ENCODE results near the gene NEK3.
"Not testable (repeated sequence)": the region's sequence is repeated elsewhere in the genome, so short reads cannot be mapped to it uniquely, and the experiment has no call there.

NEK3 gene

DNA sequence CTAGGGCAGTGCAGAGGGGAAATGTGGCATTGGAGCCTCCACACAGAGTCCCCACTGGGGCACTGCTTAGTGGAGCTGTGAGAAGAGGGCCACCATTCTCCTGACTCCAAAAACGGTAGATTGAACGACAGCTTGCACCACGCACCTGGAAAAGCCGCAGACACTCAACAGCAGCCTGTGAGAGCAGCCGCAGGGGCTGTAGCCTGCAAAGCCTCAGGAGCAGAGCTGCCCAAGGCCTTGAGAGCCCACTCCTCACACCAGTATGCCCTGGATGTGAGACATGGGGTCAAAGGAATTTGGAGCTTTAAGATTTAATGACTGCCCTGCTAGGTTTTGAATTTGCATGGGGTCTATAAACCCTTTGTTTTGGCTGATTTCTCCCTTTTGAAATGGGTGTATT is 62.2 kb downstream of the NEK3 start:
- no peak for TF ChIP-seq POLR2A (IDR thresholded peaks at IDR 0.05; ENCODE audit: low read depth, low read length)
- no peak for TF ChIP-seq TAF1 (IDR thresholded peaks at IDR 0.05; ENCODE audit: borderline replicate concordance, low read depth, low read length)
- no peak for TF ChIP-seq POLR2AphosphoS5 (IDR thresholded peaks at IDR 0.05; ENCODE audit: low read depth, low read length)
- DNase-seq (ENCODE audit: insufficient read length) (no peak), FAIRE-seq (no peak)

DNA sequence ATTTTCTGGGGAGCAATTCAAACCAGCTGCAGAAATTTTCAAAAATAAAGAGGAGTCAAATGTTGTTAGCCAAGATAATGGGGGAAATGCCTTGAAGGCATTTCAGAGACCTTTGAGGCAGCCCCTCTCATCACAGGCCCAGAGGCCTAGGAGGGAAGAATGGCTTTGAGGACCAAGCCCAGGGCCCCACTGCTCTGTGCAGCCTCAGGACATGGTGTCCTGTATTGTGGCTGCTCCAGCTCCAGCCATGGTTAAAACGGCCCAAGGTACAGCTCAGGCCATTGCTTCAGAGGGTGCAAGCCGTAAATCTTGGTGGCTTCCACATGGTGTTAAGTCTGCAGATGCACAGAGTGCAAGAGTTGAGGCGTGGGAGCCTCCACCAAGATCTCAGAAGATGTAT is 62.6 kb downstream of the NEK3 start:
- no peak for TF ChIP-seq TAF1 (IDR thresholded peaks at IDR 0.05; ENCODE audit: borderline replicate concordance, low read depth, low read length)
- no peak for TF ChIP-seq POLR2AphosphoS5 (IDR thresholded peaks at IDR 0.05; ENCODE audit: low read depth, low read length)
- TF ChIP-seq POLR2A (IDR thresholded peaks at IDR 0.05; ENCODE audit: low read depth, low read length) = no peak
- DNase-seq (ENCODE audit: insufficient read length) (no peak), FAIRE-seq (no peak)

DNA sequence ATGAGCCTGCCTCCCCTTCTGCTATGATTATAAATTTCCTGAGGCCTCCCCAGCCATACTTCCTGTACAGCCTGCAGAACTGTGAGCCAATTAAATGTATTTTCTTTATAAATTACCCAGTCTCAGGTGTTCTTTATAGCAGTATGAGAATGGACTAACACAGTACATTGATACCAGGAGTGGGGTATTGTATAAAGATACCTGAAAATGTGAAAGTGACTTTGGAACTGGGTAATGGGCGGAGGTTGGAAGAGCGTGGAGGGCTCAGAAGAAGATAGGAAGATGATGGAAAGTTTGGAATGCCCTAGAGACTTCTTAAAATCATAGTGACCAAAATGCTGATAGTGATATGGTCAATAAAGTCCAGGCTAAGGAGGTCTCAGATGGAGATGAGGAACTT is 63.3 kb downstream of the NEK3 start:
- DNase-seq (ENCODE audit: insufficient read length) = no peak
- FAIRE-seq = no peak
- TF ChIP-seq POLR2AphosphoS5 (IDR thresholded peaks at IDR 0.05; ENCODE audit: low read depth, low read length) (no peak), POLR2A (IDR thresholded peaks at IDR 0.05; ENCODE audit: low read depth, low read length) (no peak)

- no peak for FAIRE-seq
- no peak for TF ChIP-seq POLR2AphosphoS5 (IDR thresholded peaks at IDR 0.05; ENCODE audit: low read depth, low read length)
- TF ChIP-seq TAF1 (IDR thresholded peaks at IDR 0.05; ENCODE audit: borderline replicate concordance, low read depth, low read length) = no peak
- TF ChIP-seq POLR2A (IDR thresholded peaks at IDR 0.05; ENCODE audit: low read depth, low read length) = no peak
- no peak for DNase-seq (ENCODE audit: insufficient read length)
Measured at GRCh38 chr13:52092087-52092486, 67.3 kb downstream of the NEK3 start.

DNA sequence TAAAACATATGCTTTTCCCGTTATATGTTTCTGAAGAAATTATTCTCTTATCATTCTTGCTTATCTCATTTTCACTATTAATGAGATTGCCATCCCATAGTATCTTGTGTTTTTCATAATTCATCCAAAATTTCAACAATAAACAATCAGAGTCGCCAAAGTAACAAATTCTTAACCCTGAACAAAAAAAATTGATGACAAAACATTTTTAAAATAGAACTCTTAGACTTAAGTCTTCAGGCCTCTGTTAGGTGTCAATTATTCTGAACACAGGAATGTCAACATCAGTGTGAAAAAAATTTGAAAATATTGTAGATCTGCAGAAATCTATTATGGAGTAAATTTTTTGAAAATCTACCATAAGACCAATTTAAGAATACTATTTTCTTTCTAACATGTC is 67.9 kb downstream of the NEK3 start:
- DNase-seq (ENCODE audit: insufficient read length) (no peak), FAIRE-seq (no peak)
- TF ChIP-seq POLR2AphosphoS5 (IDR thresholded peaks at IDR 0.05; ENCODE audit: low read depth, low read length) (no peak), POLR2A (IDR thresholded peaks at IDR 0.05; ENCODE audit: low read depth, low read length) (no peak), TAF1 (IDR thresholded peaks at IDR 0.05; ENCODE audit: borderline replicate concordance, low read depth, low read length) (no peak)

DNA sequence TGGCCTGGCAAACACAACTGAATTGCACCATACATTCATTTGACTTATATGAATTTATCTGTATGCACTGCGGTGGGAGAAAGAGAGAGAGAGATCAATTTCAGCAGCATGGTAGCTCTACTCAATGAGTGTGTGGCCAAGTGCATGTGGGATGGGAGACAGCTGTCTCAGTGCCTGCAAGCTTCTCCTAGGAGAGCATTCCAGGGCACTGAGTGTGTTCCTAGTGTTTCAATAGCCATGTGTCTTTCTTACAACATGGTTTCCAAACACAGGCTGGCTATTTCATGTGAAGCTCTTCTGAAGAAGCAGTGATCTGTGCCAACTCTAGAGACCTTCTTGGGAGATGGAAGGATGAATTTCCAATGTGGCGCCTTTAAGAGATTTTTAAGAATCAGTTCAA is 74.0 kb downstream of the NEK3 start:
- DNase-seq (ENCODE audit: insufficient read length) = no peak
- TF ChIP-seq POLR2AphosphoS5 (IDR thresholded peaks at IDR 0.05; ENCODE audit: low read depth, low read length) (no peak), POLR2A (IDR thresholded peaks at IDR 0.05; ENCODE audit: low read depth, low read length) (no peak), TAF1 (IDR thresholded peaks at IDR 0.05; ENCODE audit: borderline replicate concordance, low read depth, low read length) (no peak)
- no peak for FAIRE-seq

GRCh38 chr13:52084981-52085380 is 74.4 kb downstream of the NEK3 start:
- not testable (repeated sequence) for FAIRE-seq; DNase-seq (ENCODE audit: insufficient read length)

Measured in GM12892 (cell line).